ENCODE data around the gene PIP5K1B.

DNA sequence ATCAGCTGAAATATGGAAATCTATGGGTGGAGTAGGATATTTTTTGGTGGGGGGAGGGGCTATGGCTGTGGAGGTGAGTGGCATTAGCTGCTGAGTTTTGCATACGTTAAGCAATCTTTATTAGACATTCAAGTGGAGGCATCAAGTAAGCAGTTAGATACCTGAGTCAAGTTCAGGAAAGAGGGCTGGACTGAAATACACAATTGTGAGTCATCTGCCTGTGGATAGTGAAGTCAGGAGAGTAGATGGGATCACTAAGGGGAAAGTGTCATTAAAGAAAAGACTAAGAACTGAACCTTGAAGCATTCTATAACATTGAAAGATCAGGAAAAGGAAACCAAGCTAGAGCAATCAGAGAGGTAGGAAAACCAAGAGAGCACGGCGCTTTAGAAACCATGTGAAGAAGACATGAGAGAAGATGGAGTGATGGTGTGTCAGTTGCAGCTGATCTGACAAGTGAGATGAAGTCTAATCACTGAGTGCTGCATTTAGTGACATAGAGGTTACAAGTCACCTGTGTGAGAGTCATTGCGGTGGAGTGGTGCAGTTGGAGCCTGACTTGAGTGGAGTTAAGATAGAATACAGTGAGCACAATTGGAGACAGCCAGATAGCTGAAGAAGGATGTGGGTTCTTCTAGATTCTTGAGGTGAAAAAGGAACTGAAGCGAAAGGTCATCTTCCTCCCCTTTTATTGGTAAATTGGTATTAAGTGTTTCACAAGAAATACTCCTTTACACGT lies 88.7 kb downstream of the PIP5K1B start:
- TF ChIP-seq, protein P1, sequence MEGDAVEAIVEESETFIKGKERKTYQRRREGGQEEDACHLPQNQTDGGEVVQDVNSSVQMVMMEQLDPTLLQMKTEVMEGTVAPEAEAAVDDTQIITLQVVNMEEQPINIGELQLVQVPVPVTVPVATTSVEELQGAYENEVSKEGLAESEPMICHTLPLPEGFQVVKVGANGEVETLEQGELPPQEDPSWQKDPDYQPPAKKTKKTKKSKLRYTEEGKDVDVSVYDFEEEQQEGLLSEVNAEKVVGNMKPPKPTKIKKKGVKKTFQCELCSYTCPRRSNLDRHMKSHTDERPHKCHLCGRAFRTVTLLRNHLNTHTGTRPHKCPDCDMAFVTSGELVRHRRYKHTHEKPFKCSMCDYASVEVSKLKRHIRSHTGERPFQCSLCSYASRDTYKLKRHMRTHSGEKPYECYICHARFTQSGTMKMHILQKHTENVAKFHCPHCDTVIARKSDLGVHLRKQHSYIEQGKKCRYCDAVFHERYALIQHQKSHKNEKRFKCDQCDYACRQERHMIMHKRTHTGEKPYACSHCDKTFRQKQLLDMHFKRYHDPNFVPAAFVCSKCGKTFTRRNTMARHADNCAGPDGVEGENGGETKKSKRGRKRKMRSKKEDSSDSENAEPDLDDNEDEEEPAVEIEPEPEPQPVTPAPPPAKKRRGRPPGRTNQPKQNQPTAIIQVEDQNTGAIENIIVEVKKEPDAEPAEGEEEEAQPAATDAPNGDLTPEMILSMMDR (IDR thresholded peaks at IDR 0.05; ENCODE audit: borderline replicate concordance, extremely low read depth, low read length, poor library complexity, severe bottlenecking): no peak
- no peak for TF ChIP-seq EZH2 (IDR thresholded peaks at IDR 0.05; ENCODE audit: borderline replicate concordance, low read depth, low read length, severe bottlenecking)
